ENCODE measurements around the gene GRAMD4.

GRAMD4 gene

DNA sequence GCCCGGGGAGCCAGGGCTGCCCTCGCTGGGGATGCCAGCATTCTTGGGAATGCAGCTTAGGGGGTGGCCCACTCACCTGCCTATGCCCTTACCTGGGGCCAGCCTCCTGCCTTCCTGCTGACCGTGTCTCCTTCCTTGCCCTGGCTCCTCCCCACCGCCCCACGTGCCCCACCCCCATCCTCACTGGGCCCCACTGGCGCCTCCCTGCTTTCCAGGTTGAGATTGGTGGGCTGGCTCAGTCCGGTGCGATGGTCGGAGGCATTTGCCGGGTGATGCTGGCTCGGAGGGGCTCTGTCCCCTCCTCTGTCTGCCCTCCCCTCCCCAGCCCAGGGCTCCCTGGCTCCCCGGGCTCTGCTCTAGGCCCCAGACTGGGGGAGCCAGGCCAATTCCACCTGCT is 34.1 kb upstream of the GRAMD4 start:
- DNase-seq (ENCODE audit: low read depth): no peak
- H3K4me3 ChIP-seq (ENCODE audit: low read length): no peak overlapping the region
- TF ChIP-seq, protein P1, sequence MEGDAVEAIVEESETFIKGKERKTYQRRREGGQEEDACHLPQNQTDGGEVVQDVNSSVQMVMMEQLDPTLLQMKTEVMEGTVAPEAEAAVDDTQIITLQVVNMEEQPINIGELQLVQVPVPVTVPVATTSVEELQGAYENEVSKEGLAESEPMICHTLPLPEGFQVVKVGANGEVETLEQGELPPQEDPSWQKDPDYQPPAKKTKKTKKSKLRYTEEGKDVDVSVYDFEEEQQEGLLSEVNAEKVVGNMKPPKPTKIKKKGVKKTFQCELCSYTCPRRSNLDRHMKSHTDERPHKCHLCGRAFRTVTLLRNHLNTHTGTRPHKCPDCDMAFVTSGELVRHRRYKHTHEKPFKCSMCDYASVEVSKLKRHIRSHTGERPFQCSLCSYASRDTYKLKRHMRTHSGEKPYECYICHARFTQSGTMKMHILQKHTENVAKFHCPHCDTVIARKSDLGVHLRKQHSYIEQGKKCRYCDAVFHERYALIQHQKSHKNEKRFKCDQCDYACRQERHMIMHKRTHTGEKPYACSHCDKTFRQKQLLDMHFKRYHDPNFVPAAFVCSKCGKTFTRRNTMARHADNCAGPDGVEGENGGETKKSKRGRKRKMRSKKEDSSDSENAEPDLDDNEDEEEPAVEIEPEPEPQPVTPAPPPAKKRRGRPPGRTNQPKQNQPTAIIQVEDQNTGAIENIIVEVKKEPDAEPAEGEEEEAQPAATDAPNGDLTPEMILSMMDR (conservative IDR thresholded peaks at IDR 0.05; ENCODE audit: low read length): no peak

DNA sequence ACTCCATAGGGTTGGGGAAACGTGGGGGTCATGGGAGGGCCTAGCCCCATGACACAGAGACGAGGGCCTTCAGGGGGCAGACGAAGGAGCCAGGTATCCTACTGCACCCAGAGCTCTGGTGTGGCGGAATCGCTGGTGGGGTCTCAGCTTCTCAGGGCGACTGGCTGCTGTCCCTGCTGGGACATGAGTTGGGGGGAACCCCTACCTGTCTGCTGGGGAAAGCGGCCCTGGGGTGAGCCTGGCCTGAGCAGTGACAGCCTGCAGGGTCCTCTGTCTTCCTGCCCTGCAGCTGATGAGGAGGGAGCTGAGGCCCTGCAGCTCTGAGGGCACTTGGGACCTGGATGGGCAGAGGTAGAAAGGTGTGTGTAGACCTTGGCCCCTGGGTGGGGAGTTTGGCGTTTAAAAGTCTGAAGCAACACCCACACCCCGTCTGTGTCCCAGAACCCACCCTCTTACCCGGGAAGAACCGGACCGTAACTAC is 33.6 kb upstream of the GRAMD4 start:
- TF ChIP-seq, protein P1 (conservative IDR thresholded peaks at IDR 0.05; ENCODE audit: low read length): no peak
- DNase-seq (ENCODE audit: low read depth): no peak
- H3K4me3 ChIP-seq (ENCODE audit: low read length): no peak overlapping the region

DNA sequence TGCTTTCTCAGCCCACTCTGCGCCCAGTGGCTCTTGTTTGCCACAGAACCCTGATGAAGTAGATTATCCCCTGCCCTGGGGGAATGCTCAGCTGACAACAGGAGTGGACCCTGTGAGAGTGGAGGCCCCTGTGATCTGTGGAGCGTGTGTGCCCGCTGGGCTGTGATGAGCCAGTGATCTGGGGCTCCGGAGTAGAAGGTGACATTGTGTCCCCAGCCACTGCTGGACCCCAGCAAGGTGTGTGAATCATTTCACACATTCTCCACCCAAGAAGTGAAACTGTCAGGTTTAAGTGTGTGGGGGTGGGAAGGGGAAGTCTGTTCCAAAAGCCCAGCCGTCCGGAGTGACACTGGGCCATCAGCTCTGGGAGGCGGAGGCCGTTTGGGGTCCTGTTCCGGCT is 33.1 kb upstream of the GRAMD4 start:
- no peak for DNase-seq (ENCODE audit: low read depth)
- H3K4me3 ChIP-seq (ENCODE audit: low read length): no peak overlapping the region
- TF ChIP-seq, protein P1 (conservative IDR thresholded peaks at IDR 0.05; ENCODE audit: low read length): no peak

DNA sequence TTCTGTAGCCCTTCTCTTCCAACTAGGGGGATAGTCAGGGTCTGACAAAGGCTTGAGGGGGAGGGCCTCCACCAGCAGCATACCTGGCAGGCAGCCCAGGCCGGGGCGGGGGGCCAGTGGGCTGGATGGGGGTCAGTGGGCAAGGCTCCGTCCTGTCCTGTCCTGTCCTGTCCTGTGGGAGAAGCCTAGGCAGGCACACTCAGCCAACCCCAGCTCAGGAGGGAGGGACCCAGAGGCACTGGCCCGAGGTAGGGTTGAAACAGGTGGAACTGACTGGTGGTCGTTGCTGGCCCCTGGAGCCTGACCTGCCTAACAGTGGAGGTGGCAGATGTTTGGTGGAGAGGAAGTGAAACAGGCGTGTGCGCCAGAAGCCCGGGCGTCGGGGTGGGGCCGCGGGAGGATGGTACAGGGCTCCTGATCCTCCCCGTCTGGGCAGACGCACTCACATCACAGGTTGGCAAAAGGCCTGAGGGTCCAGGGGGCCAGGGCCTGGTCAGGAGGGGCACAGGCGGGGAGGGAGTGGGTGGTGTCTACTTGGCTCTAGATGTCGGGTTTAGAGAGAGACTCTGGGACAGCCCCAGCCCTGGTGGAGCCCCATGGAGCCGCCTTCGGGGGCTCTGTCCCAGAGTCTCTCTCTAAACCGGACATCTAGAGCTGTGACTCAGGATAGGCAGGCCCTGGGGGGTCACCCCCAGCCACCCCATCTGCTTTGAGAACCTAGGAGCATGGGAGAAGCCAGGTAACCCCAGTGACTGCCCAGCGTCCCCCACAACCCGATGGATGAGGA is 32.5 kb upstream of the GRAMD4 start:
- H3K4me3 ChIP-seq (ENCODE audit: low read length): no peak overlapping the region
- TF ChIP-seq, protein P1 (conservative IDR thresholded peaks at IDR 0.05; ENCODE audit: low read length): no peak
- no peak for DNase-seq (ENCODE audit: low read depth)

DNA sequence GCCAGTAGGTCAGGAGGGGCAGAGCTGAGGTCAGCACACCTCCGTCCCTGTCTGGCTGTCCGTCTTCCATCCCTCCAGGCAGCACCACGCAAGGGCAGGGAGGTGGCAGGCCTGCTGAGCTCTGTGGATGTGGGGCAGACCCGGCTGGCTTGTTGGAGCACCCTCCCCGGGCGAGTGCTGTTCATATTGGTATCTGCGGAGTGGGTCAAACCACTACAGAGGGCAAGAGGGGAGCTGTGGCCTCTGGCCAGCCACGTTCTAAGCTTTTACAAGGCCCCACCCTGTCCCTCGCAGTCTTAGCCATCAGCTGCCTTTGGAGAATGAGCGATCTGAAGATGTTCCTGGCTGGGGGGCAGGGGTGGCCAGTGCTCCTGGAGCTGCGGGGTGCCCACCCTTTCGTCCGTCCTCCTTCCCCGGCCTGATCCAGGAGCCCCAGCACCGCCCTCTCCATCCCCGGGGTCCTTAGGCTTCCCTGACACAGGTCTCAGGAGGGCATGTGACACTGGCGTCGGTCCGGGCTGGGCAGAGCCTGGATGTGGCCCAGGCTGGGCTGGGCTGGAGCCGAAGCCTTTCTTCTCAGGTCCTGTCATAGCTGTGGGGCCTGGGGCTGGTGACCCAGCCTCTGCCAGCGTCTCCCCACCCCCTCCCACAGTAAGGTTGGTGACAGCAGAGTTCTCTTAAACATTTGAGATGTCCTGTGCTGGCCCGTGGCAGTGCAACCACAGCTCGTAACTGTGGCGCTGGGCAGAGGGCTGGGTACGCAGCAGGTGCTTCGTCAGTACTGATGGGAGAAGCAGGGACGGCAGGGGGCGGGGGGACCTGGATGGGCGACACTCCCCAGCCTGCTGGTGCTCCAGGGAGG is 31.7 kb upstream of the GRAMD4 start:
- DNase-seq (ENCODE audit: low read depth): no peak
- TF ChIP-seq, protein P1 (conservative IDR thresholded peaks at IDR 0.05; ENCODE audit: low read length): no peak
- H3K4me3 ChIP-seq (ENCODE audit: low read length): no peak overlapping the region

DNA sequence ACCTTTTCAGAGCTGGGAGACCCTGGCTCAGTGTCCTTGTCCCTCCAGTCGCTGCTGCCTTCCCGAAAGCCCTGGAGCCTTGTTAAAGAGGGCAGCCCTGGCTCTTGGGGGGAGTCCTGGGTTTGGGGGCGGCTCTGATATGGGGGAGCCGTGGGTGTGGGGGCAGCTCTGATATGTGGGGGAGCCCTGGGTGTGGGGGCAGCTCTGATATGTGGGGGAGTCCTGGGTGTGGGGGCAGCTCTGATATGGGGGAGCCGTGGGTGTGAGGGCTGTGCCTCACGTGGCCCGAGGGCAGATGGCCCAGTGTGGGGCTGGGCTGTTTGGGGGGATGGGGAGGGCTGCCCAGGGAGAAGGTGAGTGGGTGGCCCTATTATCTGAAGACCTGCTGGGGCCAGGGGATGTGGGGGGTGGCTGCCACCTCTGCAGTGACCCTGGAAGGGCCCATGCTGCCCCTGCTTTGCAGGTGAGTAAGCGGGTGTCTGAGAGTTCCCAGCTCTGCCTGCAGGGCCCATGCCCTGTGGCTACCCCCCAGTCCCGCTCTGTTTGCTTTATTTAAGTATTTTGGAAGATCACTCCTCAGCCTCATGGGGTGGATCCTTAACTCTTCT is 30.9 kb upstream of the GRAMD4 start:
- no peak overlapping the region for H3K4me3 ChIP-seq (ENCODE audit: low read length)

More for the DNA sequence above, 30.9 kb upstream of the GRAMD4 start:
- no peak for DNase-seq (ENCODE audit: low read depth)
- TF ChIP-seq, protein P1 (conservative IDR thresholded peaks at IDR 0.05; ENCODE audit: low read length): no peak
